Esophagus muscularis mucosa (tissue), 4 donors: Measurements from ENCODE around the gene CHN1. TPM values are rescaled to one million over a fixed set of nuclear protein-coding genes. Genes with fewer than 3 reads are reported as not detected.

Source experiments
- DNase-seq: peaks from one replicate; pipeline ENCODE4 v3.0.0-alpha.2; 2017; ENCODE audit errors: extremely low spot score
- H3K27ac ChIP-seq, 4 donors: fragments of 200-600 bp; sonication (generic); replicated peaks in 1 of 4; 1 replicate in 3 of 4; 2 replicates in 1 of 4; pipeline ENCODE4 v1.5.1; 2016 to 2019; ENCODE audit warnings: mild to moderate bottlenecking in 1 of 4
- H3K27me3 ChIP-seq, 4 donors: fragments of 200-600 bp; sonication (generic); one replicate each; pipeline versions ENCODE4 v1.5.1 to v1.6.0; 2016 to 2019
- H3K36me3 ChIP-seq, 4 donors: fragments of 200-600 bp; sonication (generic); one replicate each; pipeline ENCODE4 v1.5.1; 2016 to 2019
- H3K4me1 ChIP-seq, 4 donors: fragments of 200-600 bp; sonication (generic); one replicate each; pipeline ENCODE4 v1.5.1; 2016 to 2019
- H3K4me3 ChIP-seq, 4 donors: fragments of 200-600 bp; sonication (generic); 1 replicate in 2 of 4; 2 replicates in 2 of 4; pipeline ENCODE4 v1.5.1; 2016 to 2019; ENCODE audit warnings: mild to moderate bottlenecking in 4 of 4, moderate library complexity in 1 of 4
- H3K9me3 ChIP-seq, 4 donors: fragments of 200-600 bp; sonication (generic); 1 replicate in 3 of 4; 2 replicates in 1 of 4; pipeline ENCODE4 v1.5.1; 2016 to 2019
- CTCF ChIP-seq, 3 experiments: fragments of 200-600 bp in 2 of 3; fragments of 450-650 bp in 1 of 3; sonication (generic) in 2 of 3; IDR thresholded peaks; one replicate each; pipeline ENCODE4 v1.5.1; 2017 to 2019; ENCODE audit warnings: antibody characterized with exemption in 3 of 3, mild to moderate bottlenecking in 2 of 3, moderate library complexity in 1 of 3
- EP300 ChIP-seq: sonication (generic); formaldehyde crosslinking; IDR thresholded peaks from one replicate; pipeline ENCODE4 v1.6.1; 2017; ENCODE audit warnings: antibody characterized with exemption
- POLR2A ChIP-seq: fragments of 450-650 bp; IDR thresholded peaks from one replicate; pipeline ENCODE4 v1.6.1; 2017; ENCODE audit warnings: antibody characterized with exemption, moderate library complexity, mild to moderate bottlenecking, low read depth
- POLR2AphosphoS5 ChIP-seq, 2 donors: sonication (generic); formaldehyde crosslinking; IDR thresholded peaks; one replicate each; pipeline ENCODE4 v1.6.1; 2017; ENCODE audit warnings: antibody characterized with exemption in 2 of 2
- WGBS: methylation state at CpG from one replicate; pipeline ENCODE4 v1.1.5; 2018; 5-methylcytosine and 5-hydroxymethylcytosine counted together
- intact Hi-C: fragments of 100-400 bp; cut with DNase I; formaldehyde crosslinking; loops from one replicate; pipeline ENCODE4 v1.15.1; 2023
- total RNA-seq, 4 donors: library from RNA; depleted of rRNA; stranded (reverse); fragments of >200 nt; gene quantifications; one replicate each; pipeline versions ENCODE4 v1.1.0 to v1.2.1, GENCODE V29; 2016

The CHN1 gene
- total RNA-seq, 4 donors from 2014 or later = 23.2 to 32.3 (median 29.8) TPM

- 68% methylated on average over 4 of the region's 4 CpGs for WGBS
- H3K27ac ChIP-seq = peak overlapping the region in 1 of 4 donors; percentile 11
Measured at GRCh38 chr2:174901075-174901474, 104.1 kb downstream of the CHN1 start.

GRCh38 chr2:174897286-174897685, 107.9 kb downstream of the CHN1 start:
- H3K9me3 ChIP-seq = no peaks in the 10 kb centered on the region
- WGBS = 82% methylated on average over 6 of the region's 6 CpGs
- intact Hi-C loops = no loop called here

More at GRCh38 chr2:174901075-174901474, 104.1 kb downstream of the CHN1 start:
- TF ChIP-seq CTCF (IDR thresholded peaks at IDR 0.05) (no peak), EP300 (no peak), POLR2AphosphoS5 (IDR thresholded peaks at IDR 0.05) (no peak), POLR2A (no peak)
- Histone ChIP-seq H3K27me3 (no peaks in the 10 kb centered on the region), H3K4me1 (peaks cover 0 to 7% (median 0%) of the 10 kb centered on the region in 4 donors), H3K9me3 (no peaks in the 10 kb centered on the region), H3K4me3 (peak overlapping the region in 1 of 4 donors; percentile 3), H3K36me3 (no peaks in the 10 kb centered on the region)
- intact Hi-C loops = no loop called here
- DNase-seq = no peak

GRCh38 chr2:174893018-174893417, 112.2 kb downstream of the CHN1 start:
- TF ChIP-seq POLR2A (no peak), POLR2AphosphoS5 (IDR thresholded peaks at IDR 0.05) (no peak)
- intact Hi-C loops = no loop called here
- Histone ChIP-seq H3K4me3 (no peak overlapping the region), H3K27ac (no peak overlapping the region), H3K27me3 (no peaks in the 10 kb centered on the region), H3K4me1 (no peaks in the 10 kb centered on the region), H3K36me3 (no peaks in the 10 kb centered on the region), H3K9me3 (no peaks in the 10 kb centered on the region)
- no peak for DNase-seq
- WGBS = 96% methylated on average over 1 of the region's 1 CpG

More at GRCh38 chr2:174897286-174897685, 107.9 kb downstream of the CHN1 start:
- TF ChIP-seq CTCF (IDR thresholded peaks at IDR 0.05) = no peak
- peaks cover 0 to 7% (median 0%) of the 10 kb centered on the region in 4 donors for H3K4me1 ChIP-seq
- H3K27me3 ChIP-seq = no peaks in the 10 kb centered on the region
- H3K36me3 ChIP-seq = no peaks in the 10 kb centered on the region
- no peak for DNase-seq
- H3K4me3 ChIP-seq = no peak overlapping the region
- no peak overlapping the region for H3K27ac ChIP-seq

GRCh38 chr2:174892546-174892945, 112.6 kb downstream of the CHN1 start:
- no peak for DNase-seq
- H3K4me3 ChIP-seq = no peak overlapping the region
- no peaks in the 10 kb centered on the region for H3K36me3 ChIP-seq
- WGBS = 100% methylated on average over 2 of the region's 2 CpGs
- peaks cover 0 to 3% (median 0%) of the 10 kb centered on the region in 4 donors for H3K4me1 ChIP-seq
- TF ChIP-seq POLR2AphosphoS5 (IDR thresholded peaks at IDR 0.05) (no peak), POLR2A (no peak), EP300 (no peak), CTCF (IDR thresholded peaks at IDR 0.05) (no peak)
- intact Hi-C loops = no loop called here
- H3K27me3 ChIP-seq = no peaks in the 10 kb centered on the region
- H3K27ac ChIP-seq = no peak overlapping the region
- H3K9me3 ChIP-seq = no peaks in the 10 kb centered on the region

GRCh38 chr2:174888646-174889271, 116.4 kb downstream of the CHN1 start:
- Histone ChIP-seq H3K36me3 (no peaks in the 10 kb centered on the region), H3K4me3 (no peak overlapping the region), H3K27ac (no peak overlapping the region), H3K4me1 (peaks cover 0 to 3% (median 0%) of the 10 kb centered on the region in 4 donors), H3K27me3 (no peaks in the 10 kb centered on the region), H3K9me3 (no peaks in the 10 kb centered on the region)
- WGBS = 83% methylated on average over 2 of the region's 2 CpGs
- TF ChIP-seq CTCF (IDR thresholded peaks at IDR 0.05) = no peak
- no peak for TF ChIP-seq EP300
- no peak for TF ChIP-seq POLR2AphosphoS5 (IDR thresholded peaks at IDR 0.05)
- no peak for TF ChIP-seq POLR2A
- DNase-seq = no peak
- intact Hi-C loops = no loop called here
